ENCODE results near the gene SPRING1.
A peak's percentile ranks its signal among the peaks of the same experiment; 100 is the strongest.

The SPRING1 gene

GRCh38 chr12:116698116-116698515, 39.8 kb downstream of the SPRING1 start:
- no peaks in the 10 kb centered on the region for H3K9me3 ChIP-seq (ENCODE audit: insufficient read depth, low read length, severe bottlenecking)
- H3K27me3 ChIP-seq (ENCODE audit: insufficient read depth, low read length, poor library complexity) = no peaks in the 10 kb centered on the region
- no peak overlapping the region for H3K4me3 ChIP-seq (ENCODE audit: low read depth in 1 of 2, low read length in 2 of 2)
- ATAC-seq (ENCODE audit: insufficient read depth, low read depth) = no peak
- no peak overlapping the region for H2AFZ ChIP-seq (ENCODE audit: low read depth, low read length)
- H4K20me1 ChIP-seq (ENCODE audit: insufficient read depth, low read length) = no peaks in the 10 kb centered on the region
- H3K27ac ChIP-seq (ENCODE audit: low read length) = no peak overlapping the region
- H3K4me1 ChIP-seq (ENCODE audit: insufficient read depth, low read length) = no peaks in the 10 kb centered on the region
- H3K79me2 ChIP-seq (ENCODE audit: insufficient read depth, low read length) = no peaks in the 10 kb centered on the region
- TF ChIP-seq, protein P1, sequence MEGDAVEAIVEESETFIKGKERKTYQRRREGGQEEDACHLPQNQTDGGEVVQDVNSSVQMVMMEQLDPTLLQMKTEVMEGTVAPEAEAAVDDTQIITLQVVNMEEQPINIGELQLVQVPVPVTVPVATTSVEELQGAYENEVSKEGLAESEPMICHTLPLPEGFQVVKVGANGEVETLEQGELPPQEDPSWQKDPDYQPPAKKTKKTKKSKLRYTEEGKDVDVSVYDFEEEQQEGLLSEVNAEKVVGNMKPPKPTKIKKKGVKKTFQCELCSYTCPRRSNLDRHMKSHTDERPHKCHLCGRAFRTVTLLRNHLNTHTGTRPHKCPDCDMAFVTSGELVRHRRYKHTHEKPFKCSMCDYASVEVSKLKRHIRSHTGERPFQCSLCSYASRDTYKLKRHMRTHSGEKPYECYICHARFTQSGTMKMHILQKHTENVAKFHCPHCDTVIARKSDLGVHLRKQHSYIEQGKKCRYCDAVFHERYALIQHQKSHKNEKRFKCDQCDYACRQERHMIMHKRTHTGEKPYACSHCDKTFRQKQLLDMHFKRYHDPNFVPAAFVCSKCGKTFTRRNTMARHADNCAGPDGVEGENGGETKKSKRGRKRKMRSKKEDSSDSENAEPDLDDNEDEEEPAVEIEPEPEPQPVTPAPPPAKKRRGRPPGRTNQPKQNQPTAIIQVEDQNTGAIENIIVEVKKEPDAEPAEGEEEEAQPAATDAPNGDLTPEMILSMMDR (IDR thresholded peaks at IDR 0.05; ENCODE audit: borderline replicate concordance, extremely low read depth, low read length, poor library complexity, severe bottlenecking) = no peak
- no peak for TF ChIP-seq EZH2 (IDR thresholded peaks at IDR 0.05; ENCODE audit: borderline replicate concordance, low read depth, low read length, severe bottlenecking)
- no peak overlapping the region for H3K9ac ChIP-seq (ENCODE audit: low read depth, low read length)
- no peak for DNase-seq
- H3K4me2 ChIP-seq (ENCODE audit: insufficient read depth, low read length) = no peak overlapping the region
- H3K36me3 ChIP-seq (ENCODE audit: insufficient read depth, low read length) = no peaks in the 10 kb centered on the region

DNA sequence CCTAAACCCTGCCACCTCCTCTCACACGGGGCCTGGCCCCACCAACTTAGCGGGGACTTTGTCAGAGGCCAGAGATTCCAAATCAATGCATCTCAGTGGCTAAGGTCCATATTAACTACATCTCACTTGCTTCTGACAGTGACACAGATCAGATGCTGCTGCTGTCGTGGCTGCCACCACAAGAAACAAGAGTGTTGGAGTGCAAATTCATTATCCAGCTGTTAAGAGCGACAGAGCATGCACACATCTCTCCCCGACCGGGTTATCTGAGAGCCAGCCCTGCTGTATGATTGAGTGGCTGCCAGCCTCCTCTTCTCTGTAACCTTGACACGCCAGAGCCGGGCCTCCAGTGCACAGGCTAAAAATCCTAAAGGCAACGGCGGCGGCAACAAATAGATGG, 40.2 kb downstream of the SPRING1 start:
- DNase-seq (no peak), ATAC-seq (ENCODE audit: insufficient read depth, low read depth) (0 out of 3 replicates have a peak, but pooled peaks have one; percentile 18)
- H3K9ac ChIP-seq (ENCODE audit: low read depth, low read length) = no peak overlapping the region
- H3K4me1 ChIP-seq (ENCODE audit: insufficient read depth, low read length) = no peaks in the 10 kb centered on the region
- no peak overlapping the region for H3K4me3 ChIP-seq (ENCODE audit: low read depth in 1 of 2, low read length in 2 of 2)
- H3K9me3 ChIP-seq (ENCODE audit: insufficient read depth, low read length, severe bottlenecking) = no peaks in the 10 kb centered on the region
- H3K27ac ChIP-seq (ENCODE audit: low read length) = no peak overlapping the region
- H3K79me2 ChIP-seq (ENCODE audit: insufficient read depth, low read length) = no peaks in the 10 kb centered on the region
- no peaks in the 10 kb centered on the region for H4K20me1 ChIP-seq (ENCODE audit: insufficient read depth, low read length)
- H3K27me3 ChIP-seq (ENCODE audit: insufficient read depth, low read length, poor library complexity) = no peaks in the 10 kb centered on the region
- TF ChIP-seq, protein P1 (IDR thresholded peaks at IDR 0.05; ENCODE audit: borderline replicate concordance, extremely low read depth, low read length, poor library complexity, severe bottlenecking) = no peak
- TF ChIP-seq EZH2 (IDR thresholded peaks at IDR 0.05; ENCODE audit: borderline replicate concordance, low read depth, low read length, severe bottlenecking) = no peak
- H2AFZ ChIP-seq (ENCODE audit: low read depth, low read length) = no peak overlapping the region
- no peaks in the 10 kb centered on the region for H3K36me3 ChIP-seq (ENCODE audit: insufficient read depth, low read length)
- no peak overlapping the region for H3K4me2 ChIP-seq (ENCODE audit: insufficient read depth, low read length)

GRCh38 chr12:116697305-116697704, 40.6 kb downstream of the SPRING1 start:
- no peaks in the 10 kb centered on the region for H3K4me1 ChIP-seq (ENCODE audit: insufficient read depth, low read length)
- peak; percentile 89 for ATAC-seq (ENCODE audit: insufficient read depth, low read depth)
- no peak overlapping the region for H3K9ac ChIP-seq (ENCODE audit: low read depth, low read length)
- no peaks in the 10 kb centered on the region for H3K9me3 ChIP-seq (ENCODE audit: insufficient read depth, low read length, severe bottlenecking)
- no peaks in the 10 kb centered on the region for H4K20me1 ChIP-seq (ENCODE audit: insufficient read depth, low read length)
- H3K4me2 ChIP-seq (ENCODE audit: insufficient read depth, low read length) = no peak overlapping the region
- no peaks in the 10 kb centered on the region for H3K36me3 ChIP-seq (ENCODE audit: insufficient read depth, low read length)
- peak; percentile 62 for DNase-seq
- no peak overlapping the region for H2AFZ ChIP-seq (ENCODE audit: low read depth, low read length)
- no peaks in the 10 kb centered on the region for H3K27me3 ChIP-seq (ENCODE audit: insufficient read depth, low read length, poor library complexity)
- TF ChIP-seq EZH2 (IDR thresholded peaks at IDR 0.05; ENCODE audit: borderline replicate concordance, low read depth, low read length, severe bottlenecking) = no peak
- TF ChIP-seq, protein P1 (IDR thresholded peaks at IDR 0.05; ENCODE audit: borderline replicate concordance, extremely low read depth, low read length, poor library complexity, severe bottlenecking) = peak; percentile 69
- no peak overlapping the region for H3K4me3 ChIP-seq (ENCODE audit: low read depth in 1 of 2, low read length in 2 of 2)
- no peaks in the 10 kb centered on the region for H3K79me2 ChIP-seq (ENCODE audit: insufficient read depth, low read length)
- no peak overlapping the region for H3K27ac ChIP-seq (ENCODE audit: low read length)

GRCh38 chr12:116695464-116695725, 42.5 kb downstream of the SPRING1 start:
- no peak for TF ChIP-seq EZH2 (IDR thresholded peaks at IDR 0.05; ENCODE audit: borderline replicate concordance, low read depth, low read length, severe bottlenecking)
- TF ChIP-seq, protein P1 (IDR thresholded peaks at IDR 0.05; ENCODE audit: borderline replicate concordance, extremely low read depth, low read length, poor library complexity, severe bottlenecking) = no peak
- no peaks in the 10 kb centered on the region for H3K4me1 ChIP-seq (ENCODE audit: insufficient read depth, low read length)
- no peak overlapping the region for H3K4me3 ChIP-seq (ENCODE audit: low read depth in 1 of 2, low read length in 2 of 2)
- no peak overlapping the region for H3K4me2 ChIP-seq (ENCODE audit: insufficient read depth, low read length)
- H3K79me2 ChIP-seq (ENCODE audit: insufficient read depth, low read length) = no peaks in the 10 kb centered on the region
- DNase-seq (no peak), ATAC-seq (ENCODE audit: insufficient read depth, low read depth) (no peak)
- no peak overlapping the region for H3K9ac ChIP-seq (ENCODE audit: low read depth, low read length)
- H3K27ac ChIP-seq (ENCODE audit: low read length) = no peak overlapping the region
- H3K36me3 ChIP-seq (ENCODE audit: insufficient read depth, low read length) = no peaks in the 10 kb centered on the region
- no peaks in the 10 kb centered on the region for H4K20me1 ChIP-seq (ENCODE audit: insufficient read depth, low read length)
- no peaks in the 10 kb centered on the region for H3K27me3 ChIP-seq (ENCODE audit: insufficient read depth, low read length, poor library complexity)
- no peaks in the 10 kb centered on the region for H3K9me3 ChIP-seq (ENCODE audit: insufficient read depth, low read length, severe bottlenecking)
- no peak overlapping the region for H2AFZ ChIP-seq (ENCODE audit: low read depth, low read length)
